CD4-positive, alpha-beta T cell (primary cell): ENCODE results near the gene B3GALT6. TPM values are rescaled to one million over a fixed set of nuclear protein-coding genes. Genes with fewer than 3 reads are reported as not detected.
A peak's percentile ranks its signal among the peaks of the same experiment; 100 is the strongest.

Experiments
- ATAC-seq: fragments of 200-7000 bp; cut with Tn5 transposase; one replicate; pipeline ENCODE4 v1.10.0; 2022; ENCODE audit warnings: mild to moderate bottlenecking; ENCODE audit not compliant: poor library complexity
- CTCF ChIA-PET: fragments of 350-600 bp; sonication (Branson Sonifier 250); formaldehyde crosslinking; loops from one replicate; lab custom pipeline; 2021; ENCODE audit warnings: antibody characterized with exemption, inconsistent platforms; lab: Charles Lee
- POLR2A ChIA-PET: fragments of 350-600 bp; sonication (Branson Sonifier 250); formaldehyde crosslinking; loops from one replicate; lab custom pipeline; 2021; ENCODE audit warnings: antibody characterized with exemption, inconsistent platforms; lab: Charles Lee
- DNase-seq, 14 experiments: peaks; one replicate each; pipeline ENCODE4 v3.0.0-alpha.2; 2013 to 2020; ENCODE audit warnings: mixed read lengths in 2 of 14
- H3K27ac ChIP-seq, 2 donors: one replicate each; pipeline versions ENCODE4 v1.5.1 to v1.7.0; 2013; ENCODE audit warnings: low read length in 2 of 2, low read depth in 1 of 2, mild to moderate bottlenecking in 1 of 2
- H3K27me3 ChIP-seq, 2 experiments: 1 replicate in 1 of 2; 2 replicates in 1 of 2; pipeline versions ENCODE4 v1.6.1 to v1.7.0; 2013; ENCODE audit warnings: low read length in 2 of 2, control low read depth in 1 of 2, mild to moderate bottlenecking in 1 of 2, moderate library complexity in 1 of 2; ENCODE audit not compliant: insufficient read depth in 2 of 2, control insufficient read depth in 1 of 2
- H3K36me3 ChIP-seq: one replicate; pipeline ENCODE4 v1.6.1; 2013; ENCODE audit warnings: low read length, control low read depth; ENCODE audit not compliant: insufficient read depth
- H3K4me1 ChIP-seq: one replicate; pipeline ENCODE4 v1.6.1; 2013; ENCODE audit warnings: low read length, control low read depth; ENCODE audit not compliant: insufficient read depth
- H3K4me3 ChIP-seq: one replicate; pipeline ENCODE4 v1.5.1; 2013; ENCODE audit warnings: mild to moderate bottlenecking, low read length, moderate library complexity
- H3K9me3 ChIP-seq, 2 experiments: 1 replicate in 1 of 2; 2 replicates in 1 of 2; pipeline versions ENCODE4 v1.6.1 to v1.7.0; 2013; ENCODE audit warnings: low read length in 2 of 2, mild to moderate bottlenecking in 2 of 2, control low read depth in 1 of 2, moderate library complexity in 1 of 2; ENCODE audit not compliant: control insufficient read depth in 1 of 2, insufficient read depth in 1 of 2
- H3K27ac Mint-ChIP-seq: one replicate; pipeline ENCODE4 v1.8.0; 2020; ENCODE audit warnings: mixed read lengths
- H3K27me3 Mint-ChIP-seq: one replicate; pipeline ENCODE4 v1.8.0; 2021; ENCODE audit warnings: mixed read lengths
- H3K36me3 Mint-ChIP-seq: one replicate; pipeline ENCODE4 v1.8.0; 2021; ENCODE audit warnings: low read depth, mixed read lengths
- H3K4me1 Mint-ChIP-seq: one replicate; pipeline ENCODE4 v1.8.0; 2021; ENCODE audit warnings: low read depth, mixed read lengths
- H3K4me3 Mint-ChIP-seq: one replicate; pipeline ENCODE4 v1.8.0; 2020; ENCODE audit warnings: mild to moderate bottlenecking, mixed read lengths
- H3K9me3 Mint-ChIP-seq: one replicate; pipeline ENCODE4 v1.8.0; 2020; ENCODE audit warnings: mixed read lengths
- CTCF ChIP-seq: fragments of 200-600 bp; IDR thresholded peaks from one replicate; pipeline ENCODE4 v1.8.0; 2022; ENCODE audit warnings: antibody characterized with exemption, mild to moderate bottlenecking
- intact Hi-C, 2 experiments: fragments of 100-400 bp; cut with DNase I in 1 of 2; cut with micrococcal nuclease in 1 of 2; formaldehyde crosslinking; loops; one replicate each; pipeline versions ENCODE4 v1.15.1 to v1.9.0; 2023 to 2025; cut with DNase I, micrococcal nuclease
- total RNA-seq, 174 experiments: library from RNA in 2 of 174; stranded (reverse) in 2 of 174; gene quantifications; one replicate each; pipeline ENCODE4 v1.2.3 and lab custom pipeline; 2021 to 2026

The B3GALT6 gene
- total RNA-seq, 2 experiments from 2014 or later = 4.9 to 5.1 TPM

GRCh38 chr1:1228187-1228586 is 3.9 kb upstream of the B3GALT6 start:
- Histone ChIP-seq H3K27ac (no peak overlapping the region), H3K36me3 (peaks cover 51% of the 10 kb centered on the region), H3K27me3 (no peaks in the 10 kb centered on the region), H3K4me3 (no peak overlapping the region), H3K4me1 (peaks cover 59% of the 10 kb centered on the region), H3K9me3 (no peaks in the 10 kb centered on the region)
- ChIA-PET CTCF (no interaction called here), POLR2A (no interaction called here)
- intact Hi-C loops = no loop called here
- Mint-ChIP-seq H3K36me3 (peaks cover 61% of the 10 kb centered on the region), H3K4me3 (no peak overlapping the region), H3K4me1 (peaks cover 17% of the 10 kb centered on the region), H3K9me3 (no peaks in the 10 kb centered on the region), H3K27ac (no peak overlapping the region), H3K27me3 (no peaks in the 10 kb centered on the region)
- no peak for TF ChIP-seq CTCF
- DNase-seq = no peak
- no peak for ATAC-seq

GRCh38 chr1:1228596-1229321 is 3.3 kb upstream of the B3GALT6 start:
- Histone ChIP-seq H3K27ac (no peak overlapping the region), H3K9me3 (no peaks in the 10 kb centered on the region), H3K4me3 (no peak overlapping the region), H3K36me3 (peaks cover 46% of the 10 kb centered on the region), H3K4me1 (peaks cover 65% of the 10 kb centered on the region), H3K27me3 (no peaks in the 10 kb centered on the region)
- Mint-ChIP-seq H3K36me3 (peaks cover 60% of the 10 kb centered on the region), H3K27ac (peak overlapping the region; percentile 14), H3K9me3 (no peaks in the 10 kb centered on the region), H3K4me1 (peaks cover 21% of the 10 kb centered on the region), H3K27me3 (no peaks in the 10 kb centered on the region), H3K4me3 (no peak overlapping the region)
- TF ChIP-seq CTCF = no peak
- ChIA-PET CTCF (no interaction called here), POLR2A (interaction anchor here (1.0 kb wide), 1 partner anchor 11 kb away, joined by 3 read pairs; no protein-coding TSS in a partner anchor)
- DNase-seq (no peak), ATAC-seq (no peak)
- intact Hi-C loops = no loop called here

- Histone ChIP-seq H3K4me1 (peaks cover 69% of the 10 kb centered on the region), H3K36me3 (peaks cover 51% of the 10 kb centered on the region), H3K27me3 (no peaks in the 10 kb centered on the region), H3K27ac (no peak overlapping the region), H3K9me3 (no peaks in the 10 kb centered on the region), H3K4me3 (no peak overlapping the region)
- CTCF ChIA-PET = interaction anchor here (2.3 kb wide), 1 partner anchor 108 kb away, joined by 8 read pairs; no protein-coding TSS in a partner anchor
- H3K9me3 Mint-ChIP-seq = no peaks in the 10 kb centered on the region
- H3K27ac Mint-ChIP-seq = peak overlapping the region; percentile 14
- no peak for DNase-seq
- no peak for ATAC-seq
- H3K4me3 Mint-ChIP-seq = peak overlapping the region; percentile 76
- peaks cover 23% of the 10 kb centered on the region for H3K4me1 Mint-ChIP-seq
- no peak for TF ChIP-seq CTCF
- peaks cover 51% of the 10 kb centered on the region for H3K36me3 Mint-ChIP-seq
- intact Hi-C loops = loop anchor here in 1 of 2 experiments (2.0 kb wide), 1 partner anchor 113 kb away; the partner anchor contains the start of gene C1orf159
- H3K27me3 Mint-ChIP-seq = no peaks in the 10 kb centered on the region
- POLR2A ChIA-PET = interaction anchor here (1.0 kb wide), 1 partner anchor 12 kb away, joined by 3 read pairs; no protein-coding TSS in a partner anchor
Observed at GRCh38 chr1:1229770-1230169, 2.3 kb upstream of the B3GALT6 start.
